Calu3 (cell line): ENCODE data around the gene SLC7A4. TPM values are rescaled to one million over a fixed set of nuclear protein-coding genes. Genes with fewer than 3 reads are reported as not detected.
A peak's percentile ranks its signal among the peaks of the same experiment; 100 is the strongest.

Source experiments
- BruUV-seq: library from RNA; stranded (reverse); fragments of 400-500 nt; replicated peaks from 2 replicates; lab custom pipeline; 2021; lab: Mats Ljungman, UMichigan
- CTCF ChIA-PET: fragments of 300-600 bp; sonication (Branson Sonifier 250); formaldehyde crosslinking; loops from one replicate; lab custom pipeline; 2022; ENCODE audit warnings: antibody characterized with exemption; lab: Charles Lee
- DNase-seq: peaks from one replicate; pipeline ENCODE4 v3.0.0; 2022
- H3K27ac Mint-ChIP-seq: one replicate; pipeline ENCODE4 v1.8.0; 2022; ENCODE audit warnings: mixed read lengths; ENCODE audit not compliant: unreplicated experiment
- H3K27me3 Mint-ChIP-seq: one replicate; pipeline ENCODE4 v1.8.0; 2022; ENCODE audit warnings: mixed read lengths; ENCODE audit not compliant: unreplicated experiment
- H3K36me3 Mint-ChIP-seq: one replicate; pipeline ENCODE4 v1.8.0; 2022; ENCODE audit warnings: mild to moderate bottlenecking, moderate library complexity, mixed read lengths; ENCODE audit not compliant: insufficient read depth, unreplicated experiment
- H3K4me1 Mint-ChIP-seq: one replicate; pipeline ENCODE4 v1.8.0; 2022; ENCODE audit warnings: mild to moderate bottlenecking, low read depth, mixed read lengths; ENCODE audit not compliant: unreplicated experiment
- H3K4me3 Mint-ChIP-seq: one replicate; pipeline ENCODE4 v1.8.0; 2022; ENCODE audit warnings: mild to moderate bottlenecking, low read depth, moderate library complexity, mixed read lengths; ENCODE audit not compliant: unreplicated experiment
- H3K9me3 Mint-ChIP-seq: one replicate; pipeline ENCODE4 v1.8.0; 2022; ENCODE audit warnings: low read depth, mixed read lengths; ENCODE audit not compliant: unreplicated experiment
- CTCF ChIP-seq: fragments of 200-600 bp; IDR thresholded peaks from one replicate; pipeline ENCODE4 v1.8.0; 2022; ENCODE audit warnings: antibody characterized with exemption; ENCODE audit not compliant: unreplicated experiment
- intact Hi-C: fragments of 100-400 bp; cut with micrococcal nuclease; formaldehyde crosslinking; loops from one replicate; pipeline ENCODE4 v1.10.0; 2022; ENCODE audit not compliant: unreplicated experiment
- total RNA-seq: library from RNA; stranded (reverse); gene quantifications from 2 replicates; pipeline ENCODE4 v1.2.3, GENCODE V29; 2022

The SLC7A4 gene
- total RNA-seq, 1 experiment from 2014 or later: 0.14 TPM

- Mint-ChIP-seq H3K27ac (no peak overlapping the region), H3K27me3 (no peaks in the 10 kb centered on the region), H3K4me1 (no peaks in the 10 kb centered on the region), H3K9me3 (no peaks in the 10 kb centered on the region), H3K36me3 (peaks cover 18% of the 10 kb centered on the region), H3K4me3 (no peak overlapping the region)
- CTCF ChIA-PET: no interaction called here
- TF ChIP-seq CTCF: no peak
- intact Hi-C loops: no loop called here
- no peak for DNase-seq
- no TSS peak for BruUV-seq
Measured at GRCh38 chr22:20985720-20986119, 46.6 kb downstream of the SLC7A4 start.

- TSS peak; percentile 21 for BruUV-seq
- H3K36me3 Mint-ChIP-seq: peaks cover 25% of the 10 kb centered on the region
- no peak overlapping the region for H3K27ac Mint-ChIP-seq
- H3K27me3 Mint-ChIP-seq: peaks cover 11% of the 10 kb centered on the region
- H3K4me1 Mint-ChIP-seq: no peaks in the 10 kb centered on the region
- intact Hi-C loops: no loop called here
- CTCF ChIA-PET: interaction anchor here (2.0 kb wide), 1 partner anchor 26 kb away, joined by 11 read pairs; no protein-coding TSS in a partner anchor
- no peak for DNase-seq
- H3K9me3 Mint-ChIP-seq: peaks cover 5% of the 10 kb centered on the region
- no peak for TF ChIP-seq CTCF
- H3K4me3 Mint-ChIP-seq: peak overlapping the region; percentile 97
Measured at GRCh38 chr22:20983081-20983771, 49.1 kb downstream of the SLC7A4 start.

GRCh38 chr22:20982563-20982882 is 49.8 kb downstream of the SLC7A4 start:
- H3K27me3 Mint-ChIP-seq: peaks cover 11% of the 10 kb centered on the region
- DNase-seq: no peak
- TF ChIP-seq CTCF: no peak
- intact Hi-C loops: no loop called here
- peaks cover 5% of the 10 kb centered on the region for H3K9me3 Mint-ChIP-seq
- CTCF ChIA-PET: interaction anchor here (0.6 to 2.0 kb wide), 5 partner anchors 21 to 934 kb away, joined by 3 to 16 read pairs (median 7); no protein-coding TSS in a partner anchor
- BruUV-seq: no TSS peak
- H3K4me3 Mint-ChIP-seq: peak overlapping the region; percentile 97
- no peaks in the 10 kb centered on the region for H3K4me1 Mint-ChIP-seq
- peak overlapping the region; percentile 66 for H3K27ac Mint-ChIP-seq
- peaks cover 25% of the 10 kb centered on the region for H3K36me3 Mint-ChIP-seq

- intact Hi-C loops: no loop called here
- peak; percentile 53 for TF ChIP-seq CTCF
- Mint-ChIP-seq H3K27ac (peak within 1 kb of the TSS; percentile 66), H3K9me3 (peaks cover 5% of the 10 kb centered on the region), H3K36me3 (peaks cover 25% of the 10 kb centered on the region), H3K4me1 (no peaks in the 10 kb centered on the region), H3K4me3 (peak within 1 kb of the TSS; percentile 97), H3K27me3 (peaks cover 11% of the 10 kb centered on the region)
- TSS peak; percentile 92 for BruUV-seq
- CTCF ChIA-PET: interaction anchor here (0.6 to 2.0 kb wide), 5 partner anchors 21 to 934 kb away, joined by 3 to 16 read pairs (median 7); no protein-coding TSS in a partner anchor
- DNase-seq: peak; percentile 80
Measured at GRCh38 chr22:20981787-20982562, 50.4 kb downstream of the SLC7A4 start, which contains the start of gene LZTR1. Gene LZTR1, plus strand, starts transcription at chr22:20982297. Its CDS starts 75 bp downstream, at chr22:20982372.
